H9 (cell line): ENCODE measurements around the gene COQ8B. TPM values are rescaled to one million over a fixed set of nuclear protein-coding genes. Genes with fewer than 3 reads are reported as not detected.

ENCODE experiments used
- DNase-seq: peaks from one replicate; pipeline ENCODE4 v3.0.0-alpha.2; 2017
- H2AFZ ChIP-seq: one replicate; pipeline ENCODE4 v1.6.1; 2013; ENCODE audit warnings: mild to moderate bottlenecking, low read length, control low read depth, moderate library complexity
- H2AK5ac ChIP-seq: 2 replicates; pipeline ENCODE4 v1.6.1; 2013; ENCODE audit warnings: low read length, control low read depth, mixed read lengths; ENCODE audit not compliant: insufficient read length
- H2BK120ac ChIP-seq: one replicate; pipeline ENCODE4 v1.6.1; 2013; ENCODE audit warnings: low read depth, mild to moderate bottlenecking, low read length, control low read depth, inconsistent platforms; ENCODE audit not compliant: poor library complexity, severe bottlenecking
- H2BK12ac ChIP-seq: 2 replicates; pipeline ENCODE4 v1.6.1; 2013; ENCODE audit warnings: low read length, control low read depth, mixed read lengths, low read depth; ENCODE audit not compliant: insufficient read length
- H2BK15ac ChIP-seq: 2 replicates; pipeline ENCODE4 v1.6.1; 2013; ENCODE audit warnings: low read depth, low read length, control low read depth
- H2BK20ac ChIP-seq: one replicate; pipeline ENCODE4 v1.6.1; 2013; ENCODE audit warnings: low read depth, mild to moderate bottlenecking, low read length, control low read depth, inconsistent platforms; ENCODE audit not compliant: poor library complexity, severe bottlenecking
- H2BK5ac ChIP-seq: 2 replicates; pipeline ENCODE4 v1.6.1; 2013; ENCODE audit warnings: low read length, control low read depth, mixed read lengths; ENCODE audit not compliant: insufficient read length
- H3K14ac ChIP-seq: 2 replicates; pipeline ENCODE4 v1.6.1; 2013; ENCODE audit warnings: low read length, control low read depth; ENCODE audit not compliant: insufficient read depth
- H3K18ac ChIP-seq: 2 replicates; pipeline ENCODE4 v1.6.1; 2013; ENCODE audit warnings: low read depth, mild to moderate bottlenecking, mixed read lengths, low read length, control low read depth; ENCODE audit not compliant: insufficient read length
- H3K23ac ChIP-seq: 2 replicates; pipeline ENCODE4 v1.6.1; 2013; ENCODE audit warnings: low read length, control low read depth, mixed read lengths, low read depth; ENCODE audit not compliant: insufficient read length
- H3K23me2 ChIP-seq: 2 replicates; pipeline ENCODE4 v1.6.1; 2013; ENCODE audit warnings: low read depth, mild to moderate bottlenecking, mixed read lengths, low read length, control low read depth; ENCODE audit not compliant: insufficient read length, poor library complexity, severe bottlenecking
- H3K27ac ChIP-seq: 2 replicates; pipeline ENCODE4 v1.5.1; 2013; ENCODE audit warnings: low read length, control low read depth, mixed read lengths, low read depth; ENCODE audit not compliant: insufficient read length
- H3K27me3 ChIP-seq: 2 replicates; pipeline ENCODE4 v1.6.1; 2013; ENCODE audit warnings: low read length, control low read depth, inconsistent platforms; ENCODE audit not compliant: insufficient read depth
- H3K4ac ChIP-seq: 2 replicates; pipeline ENCODE4 v1.6.1; 2013; ENCODE audit warnings: low read depth, mild to moderate bottlenecking, control low read depth, inconsistent platforms, low read length, moderate library complexity
- H3K4me1 ChIP-seq: 2 replicates; pipeline ENCODE4 v1.6.1; 2013; ENCODE audit warnings: low read length, control low read depth, inconsistent platforms; ENCODE audit not compliant: insufficient read depth
- H3K4me2 ChIP-seq: 2 replicates; pipeline ENCODE4 v1.6.1; 2013; ENCODE audit warnings: low read length, control low read depth, mixed read lengths; ENCODE audit not compliant: insufficient read length, insufficient read depth
- H3K56ac ChIP-seq: 2 replicates; pipeline ENCODE4 v1.6.1; 2013; ENCODE audit warnings: low read depth, mild to moderate bottlenecking, mixed read lengths, low read length, control low read depth; ENCODE audit not compliant: insufficient read length
- H3K79me1 ChIP-seq: 2 replicates; pipeline ENCODE4 v1.6.1; 2013; ENCODE audit warnings: low read depth, mild to moderate bottlenecking, moderate library complexity, low read length, control low read depth, inconsistent platforms; ENCODE audit not compliant: insufficient read depth, poor library complexity, severe bottlenecking
- H3K79me2 ChIP-seq: 2 replicates; pipeline ENCODE4 v1.6.1; 2013; ENCODE audit warnings: low read length, control low read depth, inconsistent platforms; ENCODE audit not compliant: insufficient read depth
- H3K9ac ChIP-seq: 2 replicates; pipeline ENCODE4 v1.6.1; 2013; ENCODE audit warnings: low read length, control low read depth, mixed read lengths; ENCODE audit not compliant: insufficient read length; ENCODE audit errors: extremely low read depth
- H3K9me3 ChIP-seq: one replicate; pipeline ENCODE4 v1.6.1; 2013; ENCODE audit warnings: low read depth, low read length, inconsistent platforms; ENCODE audit not compliant: control insufficient read depth
- H3T11ph ChIP-seq: one replicate; pipeline ENCODE4 v1.6.1; 2013; ENCODE audit warnings: mild to moderate bottlenecking, low read length, control low read depth, inconsistent platforms
- H4K20me1 ChIP-seq: one replicate; pipeline ENCODE4 v1.6.1; 2013; ENCODE audit not compliant: control insufficient read depth, insufficient read length, insufficient read depth
- H4K5ac ChIP-seq: 2 replicates; pipeline ENCODE4 v1.6.1; 2013; ENCODE audit warnings: low read depth, mild to moderate bottlenecking, mixed read lengths, low read length, control low read depth; ENCODE audit not compliant: insufficient read length
- H4K8ac ChIP-seq: replicated peaks from 2 replicates; pipeline ENCODE4 v1.6.1; 2013; ENCODE audit warnings: low read length, control low read depth, mixed read lengths, low read depth; ENCODE audit not compliant: insufficient read length
- H4K91ac ChIP-seq: 2 replicates; pipeline ENCODE4 v1.6.1; 2013; ENCODE audit warnings: low read depth, mild to moderate bottlenecking, moderate library complexity, mixed read lengths, low read length, control low read depth; ENCODE audit not compliant: insufficient read length
- H3K27ac Mint-ChIP-seq, 3 experiments: 2 replicates in 2 of 3; 3 replicates in 1 of 3; pipeline ENCODE4 v1.8.0; 2020 to 2021; ENCODE audit warnings: mixed read lengths in 3 of 3, mild to moderate bottlenecking in 1 of 3, moderate library complexity in 1 of 3
- H3K27me3 Mint-ChIP-seq: 2 replicates; pipeline ENCODE4 v1.8.0; 2021; ENCODE audit warnings: low read depth, mild to moderate bottlenecking, moderate library complexity, mixed read lengths
- H3K36me3 Mint-ChIP-seq, 3 experiments: 2 replicates in 2 of 3; 3 replicates in 1 of 3; pipeline ENCODE4 v1.8.0; 2020 to 2021; ENCODE audit warnings: low read depth in 3 of 3, mixed read lengths in 3 of 3; ENCODE audit not compliant: insufficient read depth in 1 of 3
- H3K4me1 Mint-ChIP-seq, 2 experiments: 2 replicates each; pipeline ENCODE4 v1.8.0; 2020; ENCODE audit warnings: mixed read lengths in 2 of 2
- H3K4me3 Mint-ChIP-seq, 2 experiments: 2 replicates in 1 of 2; 3 replicates in 1 of 2; pipeline ENCODE4 v1.8.0; 2020 to 2021; ENCODE audit warnings: mild to moderate bottlenecking in 2 of 2, mixed read lengths in 2 of 2, moderate library complexity in 1 of 2
- H3K9me3 Mint-ChIP-seq, 2 experiments: 2 replicates in 1 of 2; 3 replicates in 1 of 2; pipeline ENCODE4 v1.8.0; 2020; ENCODE audit warnings: mild to moderate bottlenecking in 2 of 2, mixed read lengths in 2 of 2, moderate library complexity in 1 of 2
- WGBS: extraction: QIAGEN DNeasy Blood & Tissue Kit; methylation state at CpG from one replicate; pipeline ENCODE4 v1.1.7; 2013; ENCODE audit warnings: missing lambda C conversion rate, low lambda C conversion rate, mixed read lengths; ENCODE audit not compliant: insufficient read length; ENCODE audit errors: extremely low coverage; 5-methylcytosine and 5-hydroxymethylcytosine counted together
- total RNA-seq: library from RNA; stranded (reverse); gene quantifications from 2 replicates; pipeline ENCODE4 v1.2.1, GENCODE V29; 2021
- TF ChIP-seq, protein P1 (sequence below): fragments of 200-600 bp; sonication (generic); conservative IDR thresholded peaks from 3 replicates; pipeline ENCODE4 v1.8.0; 2021; ENCODE audit warnings: antibody characterized with exemption, mild to moderate bottlenecking

The COQ8B gene
- total RNA-seq, 1 experiment from 2014 or later = 40.5 TPM

DNA sequence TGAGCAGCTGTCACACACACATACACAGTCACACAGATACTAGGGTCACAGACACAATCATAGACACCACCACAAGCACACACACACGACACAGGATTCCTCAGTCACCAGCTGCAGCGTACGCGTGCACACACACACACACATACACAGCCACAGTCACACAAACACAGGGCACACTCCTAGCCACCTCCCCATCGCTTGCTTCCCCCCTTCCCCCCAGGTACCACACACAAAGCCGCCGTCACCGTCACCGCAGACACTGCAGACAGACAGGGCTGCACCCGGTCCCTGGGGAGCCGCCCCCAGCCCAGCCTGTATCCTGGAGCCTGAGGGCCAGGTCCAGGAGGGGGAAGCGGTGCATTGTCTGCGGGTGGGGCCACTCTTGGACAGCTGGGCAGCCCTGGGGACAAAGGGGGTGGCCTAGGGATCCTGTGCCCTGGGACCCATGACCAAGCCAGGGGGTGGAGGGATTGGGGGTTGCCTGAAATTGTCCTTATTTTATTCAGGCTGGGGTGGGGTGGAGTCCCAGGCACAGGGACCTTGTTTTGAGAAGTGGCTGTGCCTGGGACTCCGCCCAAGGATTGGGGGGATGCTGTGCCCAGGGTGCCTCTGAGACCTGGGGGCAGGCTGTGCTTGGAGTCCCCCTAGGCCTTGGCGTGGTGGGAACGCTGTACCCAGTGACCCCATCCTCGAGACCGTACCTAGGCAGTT, 27.2 kb downstream of the COQ8B start:
- H3K27ac Mint-ChIP-seq = no peak overlapping the region
- H3K4ac ChIP-seq = no peak overlapping the region
- no peak overlapping the region for H2BK120ac ChIP-seq
- TF ChIP-seq, protein P1, sequence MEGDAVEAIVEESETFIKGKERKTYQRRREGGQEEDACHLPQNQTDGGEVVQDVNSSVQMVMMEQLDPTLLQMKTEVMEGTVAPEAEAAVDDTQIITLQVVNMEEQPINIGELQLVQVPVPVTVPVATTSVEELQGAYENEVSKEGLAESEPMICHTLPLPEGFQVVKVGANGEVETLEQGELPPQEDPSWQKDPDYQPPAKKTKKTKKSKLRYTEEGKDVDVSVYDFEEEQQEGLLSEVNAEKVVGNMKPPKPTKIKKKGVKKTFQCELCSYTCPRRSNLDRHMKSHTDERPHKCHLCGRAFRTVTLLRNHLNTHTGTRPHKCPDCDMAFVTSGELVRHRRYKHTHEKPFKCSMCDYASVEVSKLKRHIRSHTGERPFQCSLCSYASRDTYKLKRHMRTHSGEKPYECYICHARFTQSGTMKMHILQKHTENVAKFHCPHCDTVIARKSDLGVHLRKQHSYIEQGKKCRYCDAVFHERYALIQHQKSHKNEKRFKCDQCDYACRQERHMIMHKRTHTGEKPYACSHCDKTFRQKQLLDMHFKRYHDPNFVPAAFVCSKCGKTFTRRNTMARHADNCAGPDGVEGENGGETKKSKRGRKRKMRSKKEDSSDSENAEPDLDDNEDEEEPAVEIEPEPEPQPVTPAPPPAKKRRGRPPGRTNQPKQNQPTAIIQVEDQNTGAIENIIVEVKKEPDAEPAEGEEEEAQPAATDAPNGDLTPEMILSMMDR = no peak
- H3K27ac ChIP-seq = no peak overlapping the region
- no peak overlapping the region for H2BK5ac ChIP-seq
- H4K8ac ChIP-seq = no peak overlapping the region
- peak overlapping the region; percentile 60 for H3K9ac ChIP-seq
- DNase-seq = no peak
- H4K91ac ChIP-seq = no peak overlapping the region
- no peak overlapping the region for H3K56ac ChIP-seq
- H3K4me1 ChIP-seq = no peaks in the 10 kb centered on the region
- no peak overlapping the region; a peak in 1 of 5 replicates for H3K4me3 Mint-ChIP-seq
- H3K9me3 ChIP-seq = no peaks in the 10 kb centered on the region
- no peaks in the 10 kb centered on the region for H3K27me3 ChIP-seq
- H3T11ph ChIP-seq = no peak overlapping the region
- H3K79me1 ChIP-seq = no peaks in the 10 kb centered on the region
- no peak overlapping the region for H2AK5ac ChIP-seq
- H3K9me3 Mint-ChIP-seq = no peaks in the 10 kb centered on the region
- H2BK20ac ChIP-seq = no peak overlapping the region
- H3K23ac ChIP-seq = no peak overlapping the region
- peaks cover 15% of the 10 kb centered on the region for H3K23me2 ChIP-seq
- no peaks in the 10 kb centered on the region; the same call in 1 of the 2 replicates for H3K27me3 Mint-ChIP-seq
- no peak overlapping the region for H2BK15ac ChIP-seq
- H4K5ac ChIP-seq = no peak overlapping the region
- H3K4me1 Mint-ChIP-seq = peaks cover 7 to 9% of the 10 kb centered on the region in 2 experiments
- no peak overlapping the region for H2BK12ac ChIP-seq
- H3K14ac ChIP-seq = peak overlapping the region; percentile 73
- H3K79me2 ChIP-seq = no peaks in the 10 kb centered on the region
- peaks cover 17 to 38% (median 27%) of the 10 kb centered on the region in 3 experiments for H3K36me3 Mint-ChIP-seq
- H2AFZ ChIP-seq = no peak overlapping the region
- H3K4me2 ChIP-seq = peak overlapping the region; percentile 91
- WGBS = no CpG with 5 or more reads among the region's 18 CpGs
- H4K20me1 ChIP-seq = peaks cover 9% of the 10 kb centered on the region
- peak overlapping the region; percentile 35 for H3K18ac ChIP-seq
